ENCODE measurements around the gene MAP2. TPM values are rescaled to one million over a fixed set of nuclear protein-coding genes. Genes with fewer than 3 reads are reported as not detected.
A peak's percentile ranks its signal among the peaks of the same experiment; 100 is the strongest.

MAP2 gene
- total and polyA plus RNA-seq, 2 of the 13 experiments (the other 11 are each of a cell fraction or from before 2014, with no cell fraction given) = 0.08 TPM; not detected in 1

DNA sequence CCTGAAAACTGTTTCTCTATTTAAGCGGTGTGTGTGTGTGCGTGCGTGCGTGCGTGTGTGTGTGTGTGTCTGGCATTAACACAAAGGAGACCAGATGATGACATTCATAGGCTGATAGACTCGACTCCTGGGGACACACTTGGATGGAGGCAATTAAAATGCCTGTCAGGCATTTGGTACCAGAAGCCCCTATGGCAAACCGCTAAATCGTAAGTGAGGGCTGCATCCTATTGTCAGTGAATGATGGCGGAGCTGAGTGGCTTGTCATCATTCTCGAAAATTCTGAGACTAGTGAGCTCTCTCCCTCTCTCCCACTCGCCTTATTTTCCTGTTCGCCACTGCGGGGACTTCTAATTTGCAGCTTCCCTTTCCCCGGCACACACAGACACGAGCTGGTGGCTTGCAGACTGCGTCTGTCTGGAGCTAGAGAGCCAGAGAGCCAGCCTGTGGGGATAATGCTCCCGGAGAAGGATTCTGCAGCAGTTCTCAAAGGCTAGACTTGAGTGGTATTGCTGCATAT, 155.4 kb downstream of the MAP2 start:
- intact Hi-C loops (cut with micrococcal nuclease; ENCODE audit: unreplicated experiment) (no loop called here), in situ Hi-C loops (cut with HindIII; ENCODE audit: extremely low pct_ligation_motif_present, low pct_unique_long_range_greater_than_20kb) (no loop called here)
- H3K79me2 ChIP-seq (ENCODE audit: insufficient read depth, low read length) = no peaks in the 10 kb centered on the region
- peak; percentile 54; the same call in 2 of the 3 replicates for ATAC-seq
- H3K27me3 ChIP-seq (ENCODE audit: control insufficient read depth in 1 of 2, insufficient read depth in 2 of 2, low read length in 2 of 2) = no peaks in the 10 kb centered on the region
- H3K4me1 ChIP-seq (ENCODE audit: insufficient read depth, low read length) = no peaks in the 10 kb centered on the region
- 12% methylated on average over 17 of the region's 17 CpGs for WGBS (ENCODE audit: low lambda C conversion rate)
- H3K9ac ChIP-seq (ENCODE audit: insufficient read depth, low read depth, low read length) = no peak overlapping the region
- H4K20me1 ChIP-seq (ENCODE audit: insufficient read depth, low read length) = no peaks in the 10 kb centered on the region
- POLR2A ChIA-PET = no interaction called here
- H3K36me3 ChIP-seq (replicated peaks in 1 of 2; ENCODE audit: control insufficient read depth in 1 of 2, insufficient read depth in 2 of 2, low read length in 2 of 2) = no peaks in the 10 kb centered on the region
- no peak overlapping the region for H3K4me2 ChIP-seq (ENCODE audit: low read depth, low read length)
- no peak overlapping the region for H2AFZ ChIP-seq (ENCODE audit: low read length)
- no peaks in the 10 kb centered on the region for H3K9me3 ChIP-seq (ENCODE audit: low read length)
- DNase-seq (ENCODE audit: low spot score) = no peak
- no peak for FAIRE-seq
- no peak for TF ChIP-seq RBM39 (IDR thresholded peaks at IDR 0.05; ENCODE audit: low read depth, low read length, poor library complexity, severe bottlenecking)
- TF ChIP-seq POLR2AphosphoS5 (IDR thresholded peaks at IDR 0.05; ENCODE audit: low read depth, low read length) = no peak
- TF ChIP-seq ZNF256 (CRISPR knock-in tag; conservative IDR thresholded peaks at IDR 0.05) = no peak
- TF ChIP-seq RCOR2 (CRISPR knock-in tag; IDR thresholded peaks at IDR 0.05) = no peak
- TF ChIP-seq ZNF562 (CRISPR knock-in tag; IDR thresholded peaks at IDR 0.05; ENCODE audit: borderline replicate concordance) = no peak
- no peak overlapping the region for H3K27ac ChIP-seq (ENCODE audit: extremely low read length, insufficient read depth, low read length)
- CTCF ChIA-PET (ENCODE audit: low intra/inter-chr PET ratio, low total read pairs) = interaction anchor here (1.9 kb wide), 1 partner anchor 154 kb away, joined by 3 read pairs; no protein-coding TSS in a partner anchor
- H3K4me3 ChIP-seq (replicated peaks in 1 of 3; ENCODE audit: insufficient read depth in 1 of 3, low read depth in 2 of 3, low read length in 3 of 3) = no peak overlapping the region
- no TSS peak for BruUV-seq (replicated peaks)

DNA sequence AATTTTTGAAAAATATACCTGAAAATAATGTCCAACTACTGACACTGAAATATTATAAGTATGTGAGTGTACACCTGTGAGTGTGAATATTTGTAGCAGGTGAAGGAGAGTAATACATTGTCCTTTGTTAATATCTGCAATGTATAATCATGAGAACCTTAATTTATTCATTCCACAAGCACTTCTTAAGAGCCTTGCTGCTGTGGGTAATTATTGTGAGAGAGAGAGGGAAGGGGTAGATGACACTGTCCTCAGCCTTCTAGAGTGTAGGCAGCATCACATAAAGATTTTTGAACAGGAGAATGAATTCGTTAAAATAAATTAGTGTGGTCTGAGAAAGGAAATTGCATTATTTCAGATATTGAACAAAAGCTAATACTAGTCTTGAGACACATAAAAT, 157.2 kb downstream of the MAP2 start:
- CTCF ChIA-PET (ENCODE audit: low intra/inter-chr PET ratio, low total read pairs) = no interaction called here
- no peaks in the 10 kb centered on the region for H3K27me3 ChIP-seq (ENCODE audit: control insufficient read depth in 1 of 2, insufficient read depth in 2 of 2, low read length in 2 of 2)
- no peak overlapping the region for H3K27ac ChIP-seq (ENCODE audit: extremely low read length, insufficient read depth, low read length)
- ATAC-seq (no peak), DNase-seq (ENCODE audit: low spot score) (no peak), FAIRE-seq (no peak)
- no peak overlapping the region for H3K4me3 ChIP-seq (replicated peaks in 1 of 3; ENCODE audit: insufficient read depth in 1 of 3, low read depth in 2 of 3, low read length in 3 of 3)
- WGBS (ENCODE audit: low lambda C conversion rate) = 3% methylated on average over 1 of the region's 1 CpG
- intact Hi-C loops (cut with micrococcal nuclease; ENCODE audit: unreplicated experiment) = loop anchor here (10.0 kb wide), 1 partner anchor 384 kb away; no protein-coding TSS in a partner anchor
- no peaks in the 10 kb centered on the region for H3K36me3 ChIP-seq (replicated peaks in 1 of 2; ENCODE audit: control insufficient read depth in 1 of 2, insufficient read depth in 2 of 2, low read length in 2 of 2)
- no peak overlapping the region for H3K4me2 ChIP-seq (ENCODE audit: low read depth, low read length)
- no peaks in the 10 kb centered on the region for H3K4me1 ChIP-seq (ENCODE audit: insufficient read depth, low read length)
- no peak overlapping the region for H2AFZ ChIP-seq (ENCODE audit: low read length)
- no peaks in the 10 kb centered on the region for H3K9me3 ChIP-seq (ENCODE audit: low read length)
- BruUV-seq (replicated peaks) = no TSS peak
- H3K9ac ChIP-seq (ENCODE audit: insufficient read depth, low read depth, low read length) = no peak overlapping the region; the same call in 1 of the 2 replicates
- H4K20me1 ChIP-seq (ENCODE audit: insufficient read depth, low read length) = no peaks in the 10 kb centered on the region
- POLR2A ChIA-PET = no interaction called here
- no peaks in the 10 kb centered on the region for H3K79me2 ChIP-seq (ENCODE audit: insufficient read depth, low read length)
- in situ Hi-C loops (cut with HindIII; ENCODE audit: extremely low pct_ligation_motif_present, low pct_unique_long_range_greater_than_20kb) = no loop called here
- TF ChIP-seq, protein P1, sequence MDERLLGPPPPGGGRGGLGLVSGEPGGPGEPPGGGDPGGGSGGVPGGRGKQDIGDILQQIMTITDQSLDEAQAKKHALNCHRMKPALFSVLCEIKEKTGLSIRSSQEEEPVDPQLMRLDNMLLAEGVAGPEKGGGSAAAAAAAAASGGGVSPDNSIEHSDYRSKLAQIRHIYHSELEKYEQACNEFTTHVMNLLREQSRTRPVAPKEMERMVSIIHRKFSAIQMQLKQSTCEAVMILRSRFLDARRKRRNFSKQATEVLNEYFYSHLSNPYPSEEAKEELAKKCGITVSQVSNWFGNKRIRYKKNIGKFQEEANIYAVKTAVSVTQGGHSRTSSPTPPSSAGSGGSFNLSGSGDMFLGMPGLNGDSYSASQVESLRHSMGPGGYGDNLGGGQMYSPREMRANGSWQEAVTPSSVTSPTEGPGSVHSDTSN (CRISPR knock-in tag; IDR thresholded peaks at IDR 0.05) = no peak
- no peak for TF ChIP-seq KLF11 (CRISPR knock-in tag; IDR thresholded peaks at IDR 0.05)
- no peak for TF ChIP-seq ZNF598 (CRISPR knock-in tag; IDR thresholded peaks at IDR 0.05; ENCODE audit: borderline replicate concordance)
- TF ChIP-seq ZFP36L2 (CRISPR knock-in tag; IDR thresholded peaks at IDR 0.05) = no peak
- TF ChIP-seq, protein P2, sequence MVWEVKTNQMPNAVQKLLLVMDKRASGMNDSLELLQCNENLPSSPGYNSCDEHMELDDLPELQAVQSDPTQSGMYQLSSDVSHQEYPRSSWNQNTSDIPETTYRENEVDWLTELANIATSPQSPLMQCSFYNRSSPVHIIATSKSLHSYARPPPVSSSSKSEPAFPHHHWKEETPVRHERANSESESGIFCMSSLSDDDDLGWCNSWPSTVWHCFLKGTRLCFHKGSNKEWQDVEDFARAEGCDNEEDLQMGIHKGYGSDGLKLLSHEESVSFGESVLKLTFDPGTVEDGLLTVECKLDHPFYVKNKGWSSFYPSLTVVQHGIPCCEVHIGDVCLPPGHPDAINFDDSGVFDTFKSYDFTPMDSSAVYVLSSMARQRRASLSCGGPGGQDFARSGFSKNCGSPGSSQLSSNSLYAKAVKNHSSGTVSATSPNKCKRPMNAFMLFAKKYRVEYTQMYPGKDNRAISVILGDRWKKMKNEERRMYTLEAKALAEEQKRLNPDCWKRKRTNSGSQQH (CRISPR knock-in tag; IDR thresholded peaks at IDR 0.05; ENCODE audit: low read depth) = no peak
- no peak for TF ChIP-seq HDAC1 (CRISPR knock-in tag; IDR thresholded peaks at IDR 0.05)
- TF ChIP-seq ZNF224 (CRISPR knock-in tag; IDR thresholded peaks at IDR 0.05) = no peak
- no peak for TF ChIP-seq ZSCAN31 (CRISPR knock-in tag; IDR thresholded peaks at IDR 0.05; ENCODE audit: low read depth)
- no peak for TF ChIP-seq POLR2AphosphoS2 (IDR thresholded peaks at IDR 0.05; ENCODE audit: low read depth, low read length)
- no peak for TF ChIP-seq ZNF747 (CRISPR knock-in tag; IDR thresholded peaks at IDR 0.05; ENCODE audit: borderline replicate concordance)
- TF ChIP-seq ARNT (IDR thresholded peaks at IDR 0.05) = no peak
- TF ChIP-seq ZBTB21 (CRISPR knock-in tag; IDR thresholded peaks at IDR 0.05) = no peak
- TF ChIP-seq, protein P3, sequence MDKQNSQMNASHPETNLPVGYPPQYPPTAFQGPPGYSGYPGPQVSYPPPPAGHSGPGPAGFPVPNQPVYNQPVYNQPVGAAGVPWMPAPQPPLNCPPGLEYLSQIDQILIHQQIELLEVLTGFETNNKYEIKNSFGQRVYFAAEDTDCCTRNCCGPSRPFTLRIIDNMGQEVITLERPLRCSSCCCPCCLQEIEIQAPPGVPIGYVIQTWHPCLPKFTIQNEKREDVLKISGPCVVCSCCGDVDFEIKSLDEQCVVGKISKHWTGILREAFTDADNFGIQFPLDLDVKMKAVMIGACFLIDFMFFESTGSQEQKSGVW (CRISPR knock-in tag; IDR thresholded peaks at IDR 0.05; ENCODE audit: borderline replicate concordance) = no peak

Data from HepG2 (cell line).